HG02642 (cell line): Measurements from ENCODE around the gene SNF8.

ENCODE experiments used
- ATAC-seq: cut with Tn5 transposase; IDR thresholded peaks from one replicate; pipeline ENCODE4 v1.9.1; 2021; ENCODE audit warnings: mild to moderate bottlenecking; ENCODE audit not compliant: unreplicated experiment, poor library complexity

SNF8 gene

DNA sequence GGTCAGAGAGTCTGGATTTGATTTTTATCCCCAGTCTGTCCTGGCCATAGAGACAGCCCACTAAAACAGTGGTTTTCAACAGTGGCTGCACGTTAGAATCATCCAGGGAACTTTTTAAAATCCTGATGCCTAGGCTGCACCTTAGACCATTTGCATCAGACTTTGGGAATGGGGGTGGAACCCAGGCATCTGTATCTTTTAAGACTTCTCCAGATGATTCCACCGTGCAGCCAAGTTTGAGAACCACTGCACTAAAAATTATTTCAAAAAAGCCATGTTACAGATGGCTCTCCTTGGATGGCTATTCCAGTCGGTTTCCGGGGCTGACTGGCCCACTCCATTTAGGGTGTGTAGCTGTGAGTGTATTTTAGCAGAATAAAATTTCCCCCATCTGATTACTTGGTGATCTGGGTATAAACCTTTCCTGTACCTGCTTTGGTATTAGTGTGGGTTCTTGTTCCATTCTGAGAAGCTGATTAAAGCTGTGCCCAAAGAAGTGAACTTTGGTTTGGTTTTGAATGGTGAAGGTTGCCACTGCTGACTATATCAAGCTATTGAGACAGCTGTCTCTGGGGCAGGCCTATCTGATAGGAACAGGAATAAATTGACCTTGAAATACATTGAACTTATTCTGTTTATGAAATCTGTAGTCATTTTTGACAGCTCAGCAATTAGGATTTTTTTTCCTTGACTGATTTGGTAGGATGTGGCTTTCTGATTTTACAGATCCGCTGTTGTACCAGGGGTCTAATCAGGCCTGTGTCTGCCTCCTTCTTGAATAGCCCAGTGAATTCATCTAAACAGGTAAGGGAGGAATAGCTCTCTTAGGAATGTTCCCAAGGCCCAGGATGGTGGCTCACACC is 50.8 kb downstream of the SNF8 start:
- ATAC-seq: no peak

DNA sequence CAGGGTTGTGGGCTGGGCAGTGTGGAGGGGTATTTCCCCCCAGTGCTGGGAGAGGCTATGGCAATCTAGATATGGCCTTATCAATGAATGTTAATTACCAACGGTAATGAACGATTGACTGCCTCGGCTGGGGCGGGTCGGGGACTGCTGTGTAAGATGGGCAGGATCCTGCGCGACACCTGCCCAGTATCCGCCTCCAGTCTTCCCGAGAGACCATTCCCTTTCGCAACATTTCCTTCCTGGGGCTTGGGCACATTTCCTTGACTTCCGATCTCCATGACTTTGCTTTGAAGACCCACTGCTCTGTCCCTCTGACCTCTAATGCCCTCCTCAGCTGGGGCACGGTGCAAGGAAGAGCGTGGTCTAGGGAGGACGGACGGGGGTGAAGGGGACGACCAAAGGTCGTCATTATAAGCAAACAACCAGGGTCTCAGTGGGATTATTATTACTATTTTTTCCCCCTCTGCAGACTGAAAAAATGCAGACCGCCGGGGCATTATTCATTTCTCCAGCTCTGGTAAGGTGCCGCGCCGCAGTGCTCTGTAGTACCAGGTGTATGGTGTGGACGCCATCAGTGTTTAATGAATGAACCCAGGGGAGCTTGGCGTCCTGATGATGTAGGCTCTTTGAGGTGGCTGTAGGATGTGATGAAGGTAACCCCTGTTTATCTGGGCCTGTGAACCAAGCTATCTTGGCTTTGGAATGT is 51.5 kb downstream of the SNF8 start:
- no peak for ATAC-seq

- ATAC-seq: no peak
These were observed 54.6 kb downstream of the SNF8 start for GRCh38 chr17:48890086-48890485.

- no peak for ATAC-seq
These were observed 61.5 kb downstream of the SNF8 start for GRCh38 chr17:48883171-48883570.

GRCh38 chr17:48882272-48882671 is 62.4 kb downstream of the SNF8 start:
- no peak for ATAC-seq
